ENCODE measurements around the gene ELK4. TPM values are rescaled to one million over a fixed set of nuclear protein-coding genes. Genes with fewer than 3 reads are reported as not detected.

ELK4 gene
- total RNA-seq, 4 donors from 2014 or later: 13.2 to 27.7 (median 16.0) TPM

DNA sequence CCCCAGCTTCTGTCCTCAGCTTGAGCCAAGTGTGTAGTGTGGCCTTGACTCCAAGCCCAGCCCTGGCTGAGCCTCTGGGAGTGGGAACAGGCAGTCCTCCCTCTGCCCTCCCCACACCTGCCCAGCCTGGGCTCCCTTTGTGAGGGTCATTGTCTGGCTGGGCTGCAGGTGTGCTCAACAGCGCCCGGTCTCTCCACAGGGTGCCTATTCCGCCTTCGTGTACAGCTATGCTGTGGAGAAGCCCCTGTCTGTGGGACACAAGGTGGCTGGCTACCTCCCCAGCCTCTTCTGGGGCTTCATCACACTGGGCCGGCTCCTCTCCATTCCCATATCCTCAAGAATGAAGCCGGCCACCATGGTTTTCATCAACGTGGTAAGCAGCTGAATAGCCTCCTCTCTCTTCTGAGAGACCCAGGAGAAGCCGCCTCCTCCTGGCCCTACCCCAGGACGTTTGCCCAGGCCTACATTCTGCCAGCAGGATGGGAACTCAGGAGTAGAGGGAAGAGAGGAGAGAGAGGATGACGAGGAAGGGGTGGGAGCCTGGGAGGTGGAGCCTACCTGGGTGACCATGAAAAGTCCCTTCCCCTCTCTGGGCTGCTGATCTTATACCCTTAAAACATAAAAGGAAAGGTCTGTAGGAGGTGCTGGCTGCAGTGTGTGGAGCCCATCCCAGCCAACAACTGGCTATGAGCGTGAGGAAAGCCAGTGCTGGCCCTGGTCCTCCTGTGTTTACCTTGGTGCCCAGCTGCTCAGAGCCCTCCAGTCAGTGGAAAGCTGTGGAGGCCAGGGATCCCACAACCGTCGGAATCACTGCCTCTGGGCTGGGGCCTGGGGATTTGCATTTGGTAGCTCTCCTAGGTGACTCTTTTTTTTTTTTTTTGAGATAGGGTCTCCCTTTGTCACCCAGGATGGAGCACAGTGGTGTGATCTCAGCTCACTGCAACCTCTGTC is 45.7 kb downstream of the ELK4 start:
- Histone ChIP-seq H3K4me1 (peaks cover 12 to 49% (median 23%) of the 10 kb centered on the region in 3 donors), H3K9me3 (no peaks in the 10 kb centered on the region), H3K4me3 (no peak overlapping the region), H3K36me3 (no peaks in the 10 kb centered on the region), H3K27me3 (peaks cover 0 to under 1% (median 0%) of the 10 kb centered on the region in 4 donors), H3K27ac (peak overlapping the region in 3 of 4 donors; percentile 14 to 75 (median 57))
- DNase-seq: no peak
- TF ChIP-seq CTCF (IDR thresholded peaks at IDR 0.05) (no peak), POLR2A (IDR thresholded peaks at IDR 0.05) (no peak)
- intact Hi-C loops (cut with DNase I): loop anchor here (10.0 kb wide), 1 partner anchor 51 kb away; no protein-coding TSS in a partner anchor
- 73 to 76% methylated on average over 7 to 9 of the region's 13 CpGs for WGBS, 2 donors

DNA sequence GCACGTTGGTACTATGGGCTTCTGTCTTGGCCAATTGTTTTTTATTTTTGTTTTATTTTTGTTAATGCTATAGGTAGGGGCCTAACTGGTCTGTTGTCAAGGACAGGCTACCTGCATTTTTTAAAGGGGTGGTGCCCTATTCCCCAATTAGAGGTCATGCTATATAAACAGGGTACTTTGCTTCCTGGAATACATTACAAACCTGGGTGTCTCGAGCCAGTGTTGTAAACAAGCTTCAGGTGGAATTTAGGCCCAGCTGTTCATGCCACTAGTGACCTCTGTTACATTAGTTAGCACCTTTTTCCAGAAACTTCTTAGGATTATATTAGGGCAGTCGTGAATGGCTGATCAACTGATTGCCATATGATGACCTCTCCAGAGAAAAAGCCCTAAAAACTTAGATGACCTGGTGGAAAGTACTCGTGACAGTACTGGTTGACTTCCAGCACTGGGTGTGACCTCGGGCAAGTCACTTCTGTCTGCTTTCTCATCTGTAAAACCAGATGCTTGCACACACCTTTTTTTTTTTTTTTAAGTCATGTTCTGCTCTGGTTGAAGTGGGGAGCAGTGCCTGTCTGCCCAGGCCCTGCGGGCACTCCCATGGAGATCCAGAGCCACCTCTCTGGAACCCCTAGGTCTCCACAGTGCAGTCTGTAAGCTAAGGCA is 46.5 kb downstream of the ELK4 start:
- H3K27ac ChIP-seq: peak overlapping the region in 3 of 4 donors; percentile 14 to 75 (median 57)
- H3K27me3 ChIP-seq: peaks cover 0 to 8% (median 0%) of the 10 kb centered on the region in 4 donors
- intact Hi-C loops (cut with DNase I): loop anchor here (10.0 kb wide), 1 partner anchor 51 kb away; no protein-coding TSS in a partner anchor
- no peak for DNase-seq
- H3K4me1 ChIP-seq: peaks cover 12 to 49% (median 23%) of the 10 kb centered on the region in 3 donors
- no peak for TF ChIP-seq CTCF (IDR thresholded peaks at IDR 0.05)
- TF ChIP-seq POLR2A (IDR thresholded peaks at IDR 0.05): no peak
- H3K9me3 ChIP-seq: no peaks in the 10 kb centered on the region
- H3K36me3 ChIP-seq: no peaks in the 10 kb centered on the region
- H3K4me3 ChIP-seq: no peak overlapping the region
- WGBS, 2 donors: 53% methylated on average over 6 of the region's 6 CpGs

DNA sequence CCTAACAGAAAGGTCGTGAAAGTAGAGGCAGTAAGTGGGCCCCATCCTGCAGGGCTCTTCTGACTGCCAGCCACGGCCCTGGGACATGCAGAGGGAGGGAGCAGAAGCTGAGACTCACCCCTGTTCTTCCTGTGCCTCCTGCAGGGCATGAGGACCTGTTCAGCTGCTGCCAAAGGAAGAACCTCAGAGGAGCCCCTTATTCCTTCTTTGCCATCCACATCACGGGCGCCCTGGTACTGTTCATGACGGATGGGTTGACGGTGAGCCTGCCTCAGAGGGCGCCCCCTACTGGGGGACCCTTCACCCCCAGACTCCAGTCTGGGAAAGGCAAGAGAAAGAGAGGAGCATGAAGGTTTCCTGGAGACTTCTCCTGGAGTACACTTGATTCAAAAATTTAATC is 47.1 kb downstream of the ELK4 start:
- peak overlapping the region in 3 of 4 donors; percentile 14 to 75 (median 57) for H3K27ac ChIP-seq
- WGBS, 2 donors: 57 to 79% methylated on average over 5 of the region's 7 CpGs
- H3K36me3 ChIP-seq: no peaks in the 10 kb centered on the region
- no peaks in the 10 kb centered on the region for H3K9me3 ChIP-seq
- DNase-seq: no peak
- no peak overlapping the region for H3K4me3 ChIP-seq
- intact Hi-C loops (cut with DNase I): loop anchor here (10.0 kb wide), 1 partner anchor 50 kb away; no protein-coding TSS in a partner anchor
- peaks cover 0 to 14% (median 0%) of the 10 kb centered on the region in 4 donors for H3K27me3 ChIP-seq
- H3K4me1 ChIP-seq: peaks cover 12 to 49% (median 23%) of the 10 kb centered on the region in 3 donors
- TF ChIP-seq POLR2A (IDR thresholded peaks at IDR 0.05) (no peak), CTCF (IDR thresholded peaks at IDR 0.05) (peak in 1 of 6 experiments; percentile 15)

DNA sequence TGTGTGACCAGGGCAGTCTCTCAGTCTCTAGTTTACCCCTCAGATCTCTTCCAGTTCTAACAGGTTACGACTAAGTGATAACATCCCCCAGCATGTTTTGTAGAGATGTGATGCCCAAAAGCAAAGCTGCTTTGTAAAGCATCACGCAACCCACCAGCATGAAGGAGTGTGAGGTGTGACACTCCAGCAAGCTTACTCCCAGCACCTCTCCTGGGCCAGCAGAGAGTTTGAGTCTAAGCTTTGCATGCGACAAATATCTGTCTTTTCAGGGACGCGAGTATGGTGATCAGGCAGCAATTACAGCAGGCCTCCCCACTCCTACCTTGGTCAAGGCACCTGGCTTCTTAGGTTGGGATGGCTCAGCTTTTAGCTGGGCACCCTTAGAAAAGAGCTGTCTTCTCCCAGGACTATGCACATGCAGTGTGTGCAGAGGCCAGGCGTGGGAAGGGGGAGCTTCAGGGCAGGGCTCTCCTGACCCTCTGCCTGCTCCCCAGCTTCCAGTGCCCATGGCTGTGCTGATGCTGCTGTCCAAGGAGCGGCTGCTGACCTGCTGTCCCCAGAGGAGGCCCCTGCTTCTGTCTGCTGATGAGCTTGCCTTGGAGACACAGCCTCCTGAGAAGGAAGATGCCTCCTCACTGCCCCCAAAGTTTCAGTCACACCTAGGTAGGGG is 48.2 kb downstream of the ELK4 start:
- peaks cover 0 to 24% (median 0%) of the 10 kb centered on the region in 4 donors for H3K27me3 ChIP-seq
- no peaks in the 10 kb centered on the region for H3K9me3 ChIP-seq
- H3K27ac ChIP-seq: peak overlapping the region in 2 of 4 donors; percentile 54 to 63
- no peak overlapping the region for H3K4me3 ChIP-seq
- H3K36me3 ChIP-seq: no peaks in the 10 kb centered on the region
- TF ChIP-seq POLR2A (IDR thresholded peaks at IDR 0.05) (no peak), CTCF (IDR thresholded peaks at IDR 0.05) (no peak)
- 68 to 86% methylated on average over 2 to 4 of the region's 7 CpGs for WGBS, 2 donors
- peaks cover 12 to 49% (median 23%) of the 10 kb centered on the region in 3 donors for H3K4me1 ChIP-seq
- intact Hi-C loops (cut with DNase I): loop anchor here (10.0 kb wide), 1 partner anchor 49 kb away; no protein-coding TSS in a partner anchor
- DNase-seq: no peak

All from esophagus squamous epithelium (tissue), 5 donors.